Measurements from ENCODE around the gene TMEM178B.

Gene TMEM178B

DNA sequence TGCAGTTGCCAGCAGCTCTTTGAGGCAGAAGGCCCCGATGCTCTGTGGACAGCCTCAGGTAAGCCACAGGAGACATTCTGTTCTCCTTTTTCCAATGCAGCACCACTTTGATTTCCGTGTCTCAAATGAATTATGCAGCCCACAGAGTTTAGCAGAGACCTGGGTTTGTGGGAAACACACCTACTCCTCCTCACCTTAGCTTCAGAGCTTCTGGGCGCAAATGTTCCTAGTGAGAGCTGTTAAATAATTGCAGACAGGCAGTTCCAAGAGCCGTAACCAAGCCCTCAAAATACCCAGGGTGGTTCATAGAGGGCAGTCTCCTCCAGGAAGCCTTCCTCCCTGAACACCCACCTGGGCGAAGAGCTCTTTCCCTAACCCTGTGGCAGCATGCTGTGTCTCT lies 408.1 kb downstream of the TMEM178B start:
- no peak for FAIRE-seq

DNA sequence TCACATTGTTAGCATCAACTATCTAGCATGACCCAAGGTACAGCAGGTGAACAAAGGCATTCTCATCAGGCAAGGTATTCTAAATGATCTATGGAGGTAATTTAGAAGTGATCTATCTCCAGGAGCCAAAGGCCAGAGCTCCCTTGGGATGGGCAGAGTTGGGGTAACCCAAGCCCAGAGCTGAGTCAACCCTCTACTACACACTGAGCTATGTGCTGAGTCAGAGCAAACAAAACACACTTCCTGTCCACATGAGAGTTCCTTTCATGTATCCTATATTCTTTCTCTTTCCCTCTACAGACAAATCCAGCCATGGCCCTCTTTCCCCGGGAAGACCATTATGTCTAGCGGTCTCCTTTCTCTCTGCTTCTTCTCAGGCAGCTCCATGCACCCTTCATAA lies 409.2 kb downstream of the TMEM178B start:
- FAIRE-seq, result no peak

DNA sequence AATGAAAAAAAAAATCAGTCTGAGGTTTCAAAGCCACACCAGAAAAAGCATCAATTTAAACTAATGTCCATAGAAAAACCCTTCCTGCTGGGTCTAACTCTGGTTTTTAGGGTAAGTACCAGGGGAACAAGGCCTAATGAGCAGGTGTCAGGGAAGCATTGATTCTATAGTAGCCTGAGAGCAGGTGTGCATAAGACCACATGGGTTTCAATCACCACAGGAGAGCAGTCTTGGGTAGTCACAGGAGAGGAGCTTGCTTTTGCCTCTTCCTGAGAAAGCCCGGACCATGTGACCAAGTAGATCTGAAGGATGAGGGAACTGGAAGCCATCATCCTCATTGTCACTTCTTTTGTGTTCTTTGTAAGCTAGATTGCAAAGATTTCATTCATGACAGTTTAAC lies 411.0 kb downstream of the TMEM178B start:
- no peak for FAIRE-seq

DNA sequence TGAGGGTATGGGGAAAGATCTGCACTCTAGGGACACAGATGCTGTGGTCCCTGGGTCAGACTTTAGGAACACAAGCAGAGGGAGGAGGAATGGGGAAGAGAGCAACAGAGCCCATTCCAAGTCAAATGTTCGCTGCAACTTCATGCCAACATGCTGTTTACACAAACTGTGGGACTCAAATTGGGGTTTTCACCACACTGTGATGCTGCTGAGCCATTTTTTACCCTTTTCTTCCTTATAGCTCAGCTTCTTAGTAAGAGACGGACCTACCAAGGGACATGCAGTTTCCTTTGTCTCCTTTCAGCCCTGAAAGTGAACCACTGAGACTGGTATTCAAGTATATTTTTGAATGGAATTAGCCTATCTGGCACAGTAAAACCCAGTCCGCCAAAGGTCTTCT lies 413.1 kb downstream of the TMEM178B start:
- no peak for FAIRE-seq

DNA sequence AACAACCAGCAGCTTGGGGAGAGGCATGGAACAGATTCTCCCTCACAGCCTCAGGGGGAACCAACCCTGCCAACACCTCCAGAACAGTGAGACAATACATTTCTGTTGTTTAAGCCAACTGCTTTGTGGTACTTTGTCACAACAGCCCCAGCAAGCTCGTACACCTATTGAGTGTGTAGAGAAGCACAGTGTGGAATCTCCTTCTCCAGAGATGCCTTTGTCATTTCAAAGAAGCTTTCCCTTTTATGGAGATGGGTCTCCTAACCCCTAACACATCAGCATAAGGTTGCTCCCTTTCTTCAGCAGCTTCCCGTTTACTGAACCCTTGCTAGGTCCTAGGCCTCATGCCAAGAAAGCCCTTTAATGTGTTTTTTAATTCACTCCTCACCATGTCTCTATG lies 416.6 kb downstream of the TMEM178B start:
- no peak for FAIRE-seq

DNA sequence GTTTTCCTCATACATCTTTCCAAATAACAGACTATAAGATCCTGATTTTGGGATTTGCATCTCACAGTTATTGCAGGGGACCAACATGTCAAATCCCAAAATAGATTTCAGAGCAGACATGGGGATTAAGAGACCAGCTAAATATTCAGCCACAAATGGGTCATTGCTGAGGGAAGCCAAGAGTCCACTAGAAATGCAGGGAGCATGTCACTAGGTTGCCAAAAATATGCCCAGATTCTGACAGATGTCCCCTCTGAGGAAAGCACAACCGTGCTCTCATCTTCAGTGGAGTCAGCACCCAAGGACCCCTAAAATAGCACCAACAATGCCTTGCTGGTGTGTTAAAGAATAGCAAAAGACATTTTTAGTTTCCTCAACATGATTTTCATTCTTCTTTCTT lies 421.2 kb downstream of the TMEM178B start:
- no peak for FAIRE-seq

DNA sequence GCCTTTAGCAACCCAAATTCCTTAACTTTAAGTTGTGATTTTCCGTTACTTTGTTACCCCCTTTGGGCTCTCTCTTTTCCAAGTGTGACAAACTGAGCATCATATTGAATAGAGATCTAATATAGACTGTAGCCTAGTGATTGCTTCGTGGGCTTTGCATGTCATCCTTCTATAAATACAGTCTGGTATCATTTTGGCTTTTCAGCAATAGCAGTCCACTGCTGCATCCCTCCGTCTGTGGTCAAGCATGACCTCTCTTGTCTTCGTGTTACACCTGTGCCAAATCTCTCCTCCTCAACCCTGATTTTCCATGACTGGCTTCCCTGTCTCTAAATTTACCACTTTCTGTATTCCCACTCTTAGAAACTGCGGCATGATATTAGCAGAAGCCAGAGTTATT lies 423.5 kb downstream of the TMEM178B start:
- no peak for FAIRE-seq

DNA sequence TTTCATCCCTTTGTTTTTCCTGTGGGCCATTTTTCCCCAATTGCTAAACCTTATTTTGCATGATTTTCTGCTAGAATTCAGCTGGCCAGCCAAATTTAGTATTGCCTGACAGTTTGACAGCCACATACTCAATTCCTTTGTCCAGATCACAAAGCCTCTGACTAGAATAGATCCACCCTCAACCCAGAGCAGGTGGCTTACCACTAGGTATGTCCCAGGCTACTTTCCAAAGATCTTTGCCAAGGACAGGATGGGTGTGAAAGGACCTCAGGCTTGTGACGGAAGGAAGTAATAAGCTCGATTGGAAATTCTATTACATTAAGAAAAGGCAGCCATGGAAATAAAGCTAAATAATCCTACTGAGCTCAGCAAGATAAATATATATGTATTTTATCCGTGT lies 426.7 kb downstream of the TMEM178B start:
- no peak for FAIRE-seq

DNA sequence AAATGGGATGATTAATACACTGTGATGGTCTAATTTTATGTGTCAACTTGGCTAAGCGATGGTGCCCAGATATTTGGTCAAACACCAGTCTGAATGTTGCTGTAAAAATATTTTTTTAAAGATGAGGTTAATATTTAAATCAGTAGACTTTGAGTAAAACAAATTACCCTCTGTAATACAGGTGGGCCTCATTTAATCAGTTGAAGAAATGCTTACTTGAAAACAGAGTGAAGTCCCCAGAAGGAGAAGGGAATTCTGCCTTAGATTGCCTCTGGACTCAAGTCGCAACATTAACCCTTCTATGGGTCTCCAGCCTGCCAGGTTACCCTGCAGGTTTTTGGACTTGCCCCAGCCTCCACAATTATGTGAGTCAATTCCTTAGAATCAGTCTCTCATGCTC lies 427.6 kb downstream of the TMEM178B start:
- no peak for FAIRE-seq

DNA sequence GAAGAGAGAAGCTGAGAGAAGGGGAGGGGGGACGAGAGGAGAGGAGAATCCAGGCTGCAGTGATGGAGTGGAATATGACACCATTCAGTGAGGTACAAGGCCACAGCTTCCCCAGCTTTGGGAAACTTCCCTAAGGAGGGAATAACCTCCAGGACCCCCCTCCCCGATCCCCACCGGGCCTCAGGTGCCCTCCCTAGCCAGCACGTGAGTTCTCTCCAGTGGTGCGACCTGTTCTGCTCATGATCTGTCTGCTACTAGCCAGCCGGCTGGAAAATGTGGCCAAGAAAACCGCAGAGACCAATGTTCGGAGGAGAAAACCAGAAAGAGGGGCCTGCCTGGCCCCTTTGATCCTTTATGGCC lies 437.4 kb downstream of the TMEM178B start:
- no peak for FAIRE-seq

DNA sequence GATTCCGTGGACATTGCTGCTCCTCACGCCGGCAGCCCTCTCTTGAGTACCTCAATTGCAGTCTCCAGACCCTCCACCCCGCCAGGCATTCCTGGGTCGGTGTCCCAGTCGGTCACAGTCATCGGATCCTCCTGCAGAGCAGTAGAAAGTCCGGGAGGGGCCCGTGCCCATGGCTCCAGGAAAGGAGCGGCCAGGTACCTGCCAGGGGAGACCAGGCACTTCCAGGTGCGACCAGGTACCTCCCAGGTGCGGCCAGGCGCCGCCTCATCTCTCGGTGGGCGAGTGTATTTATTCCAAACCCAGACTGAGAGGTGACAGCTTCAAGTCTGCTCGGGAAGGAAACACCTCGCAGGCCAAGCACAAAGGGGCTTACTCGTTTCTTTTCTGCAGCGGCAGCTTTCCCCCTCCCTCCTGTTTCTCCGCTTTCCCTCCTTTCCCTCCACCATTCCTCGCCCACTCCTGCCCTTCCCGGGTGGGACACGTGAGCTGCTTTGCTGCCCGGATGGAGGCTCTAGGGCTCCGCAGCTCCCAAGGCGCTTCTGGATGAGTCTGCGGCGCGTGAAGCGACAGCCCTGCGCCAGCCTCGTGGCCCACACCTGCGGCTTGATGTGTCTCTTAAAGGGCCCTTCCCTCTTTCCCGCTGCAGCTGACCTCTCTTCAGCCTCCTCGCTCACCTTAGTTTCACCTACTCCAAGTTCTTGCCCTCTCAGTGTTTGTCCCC lies 438.0 kb downstream of the TMEM178B start:
- FAIRE-seq, result no peak

DNA sequence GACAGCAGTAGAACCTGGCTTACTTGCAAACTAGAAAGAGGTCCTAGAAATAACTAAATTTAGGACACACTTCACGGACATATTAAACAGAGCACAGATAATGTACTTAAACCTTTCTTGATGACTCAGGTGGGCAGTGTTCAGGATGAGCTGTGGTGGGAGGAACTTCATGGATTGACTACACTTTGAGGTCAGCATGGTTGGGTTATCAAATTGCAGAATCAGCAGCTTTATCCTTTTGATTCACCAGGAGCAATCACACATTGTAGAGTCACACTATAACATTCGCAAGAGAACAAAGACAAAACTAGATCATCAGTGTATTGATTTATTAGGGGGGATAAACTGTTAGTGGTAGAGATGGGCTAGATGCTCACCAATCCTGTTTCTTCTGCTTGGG lies 438.7 kb downstream of the TMEM178B start:
- no peak for FAIRE-seq

DNA sequence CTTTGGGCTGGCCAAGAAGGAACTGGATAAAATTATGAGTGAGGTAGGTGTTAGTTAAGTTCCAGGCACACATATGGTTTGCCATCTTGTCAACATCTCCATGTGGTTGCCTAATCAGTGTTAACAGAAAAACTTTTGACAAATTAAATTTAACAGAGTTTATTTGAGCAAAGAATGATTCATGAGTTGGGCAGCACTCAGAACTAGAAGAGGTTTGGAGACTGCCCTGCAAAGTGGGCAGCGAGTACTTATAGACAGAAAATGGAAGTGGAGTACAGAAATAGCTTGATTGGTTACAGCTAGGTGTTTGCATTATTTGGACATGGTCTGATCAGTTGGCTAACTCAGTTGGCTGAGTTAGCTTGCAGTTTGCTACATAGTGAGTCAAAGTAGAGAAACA lies 439.9 kb downstream of the TMEM178B start:
- no peak for FAIRE-seq

DNA sequence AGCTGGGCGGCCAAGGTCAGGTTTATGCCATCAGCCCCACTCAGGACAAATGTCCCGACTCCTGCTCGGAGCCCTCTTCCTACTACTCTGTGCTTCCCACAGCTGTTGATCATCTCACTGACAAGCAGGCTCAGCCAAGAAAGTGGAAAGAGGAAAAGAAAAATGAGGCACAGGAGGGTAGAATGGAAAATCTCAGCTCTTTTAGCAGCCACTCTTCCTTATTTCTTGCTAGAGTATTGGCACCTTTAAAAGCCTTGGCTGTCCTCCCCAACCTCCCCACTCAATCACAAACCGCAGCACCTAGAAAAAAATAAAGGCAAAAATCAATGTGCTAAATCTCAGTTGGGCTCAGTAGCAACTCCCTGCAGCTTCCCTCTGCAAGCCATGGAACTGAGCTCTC lies 442.1 kb downstream of the TMEM178B start:
- no peak for FAIRE-seq

DNA sequence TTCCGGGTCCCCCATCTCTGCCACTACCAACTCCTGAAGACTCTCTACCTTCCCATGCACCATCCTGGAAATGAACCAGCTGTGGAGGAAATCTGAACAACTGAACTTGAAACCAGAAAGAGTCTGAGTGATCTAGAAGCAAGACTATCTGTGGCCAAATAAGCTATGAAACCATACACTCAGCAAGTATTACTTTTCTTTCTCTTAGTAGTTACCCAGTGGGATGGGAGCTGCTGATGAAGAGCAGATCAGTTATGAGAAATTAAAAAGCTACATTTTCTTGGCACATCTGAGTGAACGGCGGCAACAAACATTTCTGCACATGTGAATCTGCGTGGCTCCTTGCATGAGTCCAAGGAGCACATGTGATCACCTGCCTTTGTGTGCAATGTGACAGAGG lies 445.8 kb downstream of the TMEM178B start:
- FAIRE-seq, result no peak

DNA sequence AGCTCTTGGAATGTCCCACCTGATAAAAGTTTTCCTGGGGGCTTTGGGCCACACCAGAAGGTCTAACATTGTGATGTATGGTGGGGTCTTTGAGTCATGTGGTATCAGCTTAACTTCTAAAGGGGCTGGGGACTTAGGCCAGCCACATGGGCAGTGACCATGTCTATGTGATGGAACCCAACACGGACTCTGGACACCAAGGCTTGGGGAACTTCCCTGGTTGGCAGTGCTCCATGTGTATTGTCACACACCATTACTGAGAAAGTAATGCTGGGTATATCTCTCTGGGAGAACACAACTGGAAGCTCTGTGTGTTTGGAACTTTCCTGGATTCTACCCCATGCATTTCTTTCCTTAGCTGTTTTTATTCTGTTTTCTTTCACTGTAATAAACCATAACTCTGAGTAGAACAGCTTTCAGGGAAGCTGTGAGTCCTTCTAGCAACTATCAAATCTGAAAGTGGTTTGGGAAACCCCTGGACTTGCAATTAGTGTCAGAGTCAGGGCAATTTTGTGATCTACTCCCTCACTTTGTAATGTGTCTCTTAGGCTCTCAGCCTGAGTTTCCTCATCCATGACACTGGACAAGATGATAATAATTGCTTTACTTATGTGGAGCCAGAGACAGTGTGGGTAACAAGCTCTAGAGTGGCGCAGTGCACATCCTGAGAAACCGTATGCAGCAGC lies 448.9 kb downstream of the TMEM178B start:
- no peak for FAIRE-seq

DNA sequence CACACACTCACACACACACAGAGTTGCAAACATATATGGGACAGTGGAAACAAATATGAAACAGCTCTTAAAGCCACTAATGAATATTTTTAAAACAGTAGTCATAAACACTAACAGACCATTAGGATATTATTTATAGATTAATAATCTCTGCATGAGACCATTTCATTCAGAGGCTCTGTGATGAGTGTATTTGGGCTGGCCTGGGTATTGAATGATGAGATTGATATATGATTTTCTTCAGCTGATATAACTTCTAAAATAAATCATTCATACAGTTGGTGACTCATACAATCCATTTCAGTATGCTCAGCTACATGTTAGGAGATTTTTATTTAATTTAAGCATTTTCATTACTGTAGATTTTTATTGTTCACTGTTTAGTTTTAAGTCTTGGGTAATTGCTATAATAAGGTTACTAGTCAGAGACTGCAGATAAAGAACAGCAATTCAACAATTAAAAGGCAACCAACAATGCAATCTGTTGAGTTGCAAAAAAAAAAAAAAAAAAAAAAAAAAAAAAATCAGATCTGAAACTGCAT lies 452.2 kb downstream of the TMEM178B start:
- FAIRE-seq, result no peak

DNA sequence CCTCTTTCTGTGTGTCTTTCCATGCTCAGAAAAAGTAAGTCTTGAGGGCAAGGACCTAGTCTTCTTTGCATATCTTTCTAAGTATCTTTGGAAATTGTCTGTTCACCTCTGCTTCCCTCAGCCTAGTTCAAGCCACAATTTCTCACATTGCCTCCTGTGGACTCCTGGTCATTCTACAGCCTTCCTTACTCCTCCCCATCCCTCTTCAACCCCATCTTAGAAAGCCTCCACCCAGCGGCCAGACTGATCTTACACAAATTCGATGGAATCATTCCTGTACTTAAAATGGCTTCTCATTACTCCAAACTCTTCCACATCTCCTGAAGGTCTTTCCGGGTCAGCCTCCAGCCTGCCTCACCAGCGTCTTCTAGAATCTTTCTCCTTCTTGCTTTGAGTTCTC lies 453.2 kb downstream of the TMEM178B start:
- FAIRE-seq, result no peak

DNA sequence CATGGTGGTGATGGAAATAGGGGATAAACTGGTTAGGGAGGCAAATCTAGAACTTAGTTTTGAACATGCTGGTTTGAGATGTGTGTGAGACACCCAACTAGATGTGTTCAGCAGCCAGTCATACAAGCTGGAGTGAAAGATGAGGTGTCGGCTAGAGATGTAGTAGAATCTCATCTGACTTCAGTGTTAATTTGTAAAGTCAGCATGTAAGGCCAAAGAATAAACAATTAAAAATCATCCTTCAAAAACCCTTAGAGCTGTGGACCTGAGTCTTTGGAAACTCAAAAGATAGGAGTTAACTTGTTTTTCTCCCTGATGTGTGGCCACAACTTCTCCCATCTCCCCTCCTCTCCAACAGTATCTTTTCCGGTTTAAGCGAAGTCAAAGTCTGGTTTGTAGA lies 454.5 kb downstream of the TMEM178B start:
- no peak for FAIRE-seq

Measured in endometrium (tissue), 2 donors.